ENCODE data around the gene PSMD4.
A peak's percentile ranks its signal among the peaks of the same experiment; 100 is the strongest.

The PSMD4 gene

GRCh38 chr1:151282883-151283725 is 28.6 kb downstream of the PSMD4 start:
- peak; percentile 57 for DNase-seq (ENCODE audit: low read depth)
- TF ChIP-seq, protein P1, sequence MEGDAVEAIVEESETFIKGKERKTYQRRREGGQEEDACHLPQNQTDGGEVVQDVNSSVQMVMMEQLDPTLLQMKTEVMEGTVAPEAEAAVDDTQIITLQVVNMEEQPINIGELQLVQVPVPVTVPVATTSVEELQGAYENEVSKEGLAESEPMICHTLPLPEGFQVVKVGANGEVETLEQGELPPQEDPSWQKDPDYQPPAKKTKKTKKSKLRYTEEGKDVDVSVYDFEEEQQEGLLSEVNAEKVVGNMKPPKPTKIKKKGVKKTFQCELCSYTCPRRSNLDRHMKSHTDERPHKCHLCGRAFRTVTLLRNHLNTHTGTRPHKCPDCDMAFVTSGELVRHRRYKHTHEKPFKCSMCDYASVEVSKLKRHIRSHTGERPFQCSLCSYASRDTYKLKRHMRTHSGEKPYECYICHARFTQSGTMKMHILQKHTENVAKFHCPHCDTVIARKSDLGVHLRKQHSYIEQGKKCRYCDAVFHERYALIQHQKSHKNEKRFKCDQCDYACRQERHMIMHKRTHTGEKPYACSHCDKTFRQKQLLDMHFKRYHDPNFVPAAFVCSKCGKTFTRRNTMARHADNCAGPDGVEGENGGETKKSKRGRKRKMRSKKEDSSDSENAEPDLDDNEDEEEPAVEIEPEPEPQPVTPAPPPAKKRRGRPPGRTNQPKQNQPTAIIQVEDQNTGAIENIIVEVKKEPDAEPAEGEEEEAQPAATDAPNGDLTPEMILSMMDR (IDR thresholded peaks at IDR 0.05; ENCODE audit: insufficient read depth, low read depth, low read length, missing control alignments): no peak

DNA sequence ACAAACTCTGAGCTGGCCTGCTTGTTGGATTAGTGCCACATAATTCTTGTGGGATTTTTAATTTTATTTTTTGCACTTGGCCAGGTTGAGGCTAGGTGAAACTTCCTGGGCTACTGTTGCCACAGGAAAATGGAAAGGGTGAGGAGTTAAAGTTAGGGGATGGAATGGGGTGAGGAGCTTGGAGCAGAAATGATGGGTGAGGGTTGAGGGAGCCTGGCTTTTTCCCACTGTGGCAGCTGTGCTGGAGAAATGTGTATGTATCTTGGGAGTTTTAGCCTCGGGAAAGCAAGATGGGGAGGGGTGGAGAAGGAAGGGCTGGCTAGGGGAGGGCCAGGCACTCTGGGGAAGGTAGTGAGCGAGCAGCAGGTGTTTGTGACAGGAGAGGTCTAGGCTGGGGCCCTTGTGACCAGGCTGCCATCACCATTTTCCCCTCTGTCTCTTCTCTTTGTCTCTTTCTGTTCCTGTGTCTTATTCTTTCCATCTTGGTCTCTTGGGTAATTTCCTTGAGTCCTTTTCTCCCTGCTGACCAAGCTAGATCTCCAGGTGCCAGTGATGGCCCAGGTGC is 29.6 kb downstream of the PSMD4 start:
- H3K4me3 ChIP-seq (ENCODE audit: low read depth, low read length): peak overlapping the region; percentile 85
- TF ChIP-seq, protein P1 (IDR thresholded peaks at IDR 0.05; ENCODE audit: insufficient read depth, low read depth, low read length, missing control alignments): no peak
- DNase-seq (ENCODE audit: low read depth): no peak

More at GRCh38 chr1:151282883-151283725, 28.6 kb downstream of the PSMD4 start:
- peak overlapping the region; percentile 85 for H3K4me3 ChIP-seq (ENCODE audit: low read depth, low read length)

GRCh38 chr1:151286619-151287340 is 32.2 kb downstream of the PSMD4 start:
- no peak for DNase-seq (ENCODE audit: low read depth)
- no peak overlapping the region for H3K4me3 ChIP-seq (ENCODE audit: low read depth, low read length)
- TF ChIP-seq, protein P1 (IDR thresholded peaks at IDR 0.05; ENCODE audit: insufficient read depth, low read depth, low read length, missing control alignments): no peak

GRCh38 chr1:151287341-151287699 is 32.8 kb downstream of the PSMD4 start:
- no peak overlapping the region for H3K4me3 ChIP-seq (ENCODE audit: low read depth, low read length)
- TF ChIP-seq, protein P1 (IDR thresholded peaks at IDR 0.05; ENCODE audit: insufficient read depth, low read depth, low read length, missing control alignments): no peak
- no peak for DNase-seq (ENCODE audit: low read depth)

- no peak for DNase-seq (ENCODE audit: low read depth)
- TF ChIP-seq, protein P1 (IDR thresholded peaks at IDR 0.05; ENCODE audit: insufficient read depth, low read depth, low read length, missing control alignments): no peak
- no peak overlapping the region for H3K4me3 ChIP-seq (ENCODE audit: low read depth, low read length)
Observed at GRCh38 chr1:151287767-151288500, 33.4 kb downstream of the PSMD4 start.

GRCh38 chr1:151288502-151288901 is 34.0 kb downstream of the PSMD4 start:
- no peak for DNase-seq (ENCODE audit: low read depth)
- no peak overlapping the region for H3K4me3 ChIP-seq (ENCODE audit: low read depth, low read length)
- TF ChIP-seq, protein P1 (IDR thresholded peaks at IDR 0.05; ENCODE audit: insufficient read depth, low read depth, low read length, missing control alignments): no peak

Data from GM12865 (cell line).